HG03066 (cell line): ENCODE data around the gene TRIM16.
"Not testable (repeated sequence)": the region's sequence is repeated elsewhere in the genome, so short reads cannot be mapped to it uniquely, and the experiment has no call there.

Experiments
- ATAC-seq: cut with Tn5 transposase; IDR thresholded peaks from one replicate; pipeline ENCODE4 v1.9.1; 2021; ENCODE audit warnings: low read depth; ENCODE audit not compliant: unreplicated experiment

TRIM16 gene

GRCh38 chr17:15619331-15620058 is 64.6 kb downstream of the TRIM16 start, which contains the start of gene FBXW10B:
FBXW10B (minus strand) TSS chr17:15619704; CDS start chr17:15619512, 192 bp downstream.
- not testable (repeated sequence) for ATAC-seq

GRCh38 chr17:15616828-15617227 is 67.3 kb downstream of the TRIM16 start:
- ATAC-seq, result not testable (repeated sequence)

GRCh38 chr17:15615850-15616249 is 68.3 kb downstream of the TRIM16 start:
- ATAC-seq, result not testable (repeated sequence)

- not testable (repeated sequence) for ATAC-seq
These were observed 71.0 kb downstream of the TRIM16 start for GRCh38 chr17:15613111-15613510.

- not testable (repeated sequence) for ATAC-seq
These were observed 91.2 kb downstream of the TRIM16 start for GRCh38 chr17:15592960-15593359.

- not testable (repeated sequence) for ATAC-seq
These were observed 92.1 kb downstream of the TRIM16 start for GRCh38 chr17:15591986-15592385.

GRCh38 chr17:15590844-15591243 is 93.3 kb downstream of the TRIM16 start:
- ATAC-seq, result not testable (repeated sequence)

GRCh38 chr17:15589544-15590536 is 94.3 kb downstream of the TRIM16 start:
- peak; percentile 58 for ATAC-seq

- not testable (repeated sequence) for ATAC-seq
These were observed 96.1 kb downstream of the TRIM16 start for GRCh38 chr17:15588017-15588416.

- not testable (repeated sequence) for ATAC-seq
These were observed 100.8 kb downstream of the TRIM16 start for GRCh38 chr17:15583313-15583712.

GRCh38 chr17:15581462-15581861 is 102.6 kb downstream of the TRIM16 start:
- ATAC-seq, result not testable (repeated sequence)
